Right forelimb (tissue), 1 donor: ENCODE data around the gene SNCAIP.
A peak's percentile ranks its signal among the peaks of the same experiment; 100 is the strongest.

Experiments
- DNase-seq: peaks from one replicate; pipeline ENCODE4 v3.0.0-alpha.2; 2018

The SNCAIP gene

GRCh38 chr5:122430319-122430586 lies 118.2 kb downstream of the SNCAIP start:
- DNase-seq = no peak

- DNase-seq = no peak
These were observed 119.3 kb downstream of the SNCAIP start for GRCh38 chr5:122431298-122431697.

GRCh38 chr5:122434205-122434970 lies 122.4 kb downstream of the SNCAIP start:
- no peak for DNase-seq

GRCh38 chr5:122435234-122435633 lies 123.2 kb downstream of the SNCAIP start:
- no peak for DNase-seq

GRCh38 chr5:122435761-122436160 lies 123.7 kb downstream of the SNCAIP start:
- DNase-seq = no peak

GRCh38 chr5:122436615-122437014 lies 124.6 kb downstream of the SNCAIP start:
- no peak for DNase-seq

GRCh38 chr5:122439645-122440044 lies 127.6 kb downstream of the SNCAIP start:
- DNase-seq = no peak

GRCh38 chr5:122442938-122443337 lies 130.9 kb downstream of the SNCAIP start:
- DNase-seq = no peak

- no peak for DNase-seq
These were observed 132.4 kb downstream of the SNCAIP start for GRCh38 chr5:122444411-122444810.

GRCh38 chr5:122445070-122445469 lies 133.0 kb downstream of the SNCAIP start:
- DNase-seq = no peak

GRCh38 chr5:122447072-122447471 lies 135.0 kb downstream of the SNCAIP start:
- no peak for DNase-seq

GRCh38 chr5:122447879-122448278 lies 135.8 kb downstream of the SNCAIP start:
- no peak for DNase-seq

GRCh38 chr5:122454541-122454940 lies 142.5 kb downstream of the SNCAIP start:
- no peak for DNase-seq

GRCh38 chr5:122455939-122456338 lies 143.9 kb downstream of the SNCAIP start:
- no peak for DNase-seq

- DNase-seq = no peak
These were observed 145.3 kb downstream of the SNCAIP start for GRCh38 chr5:122457178-122457826.

- DNase-seq = no peak
These were observed 146.3 kb downstream of the SNCAIP start for GRCh38 chr5:122458278-122458872.

GRCh38 chr5:122462486-122462885 lies 150.4 kb downstream of the SNCAIP start:
- DNase-seq = peak; percentile 49

GRCh38 chr5:122463221-122463620 lies 151.2 kb downstream of the SNCAIP start:
- DNase-seq = no peak

- no peak for DNase-seq
These were observed 152.2 kb downstream of the SNCAIP start for GRCh38 chr5:122464191-122464590.

GRCh38 chr5:122465031-122465577 lies 153.1 kb downstream of the SNCAIP start:
- DNase-seq = no peak

- no peak for DNase-seq
These were observed 154.0 kb downstream of the SNCAIP start for GRCh38 chr5:122465994-122466393.

GRCh38 chr5:122468351-122469116 lies 156.5 kb downstream of the SNCAIP start:
- no peak for DNase-seq

- no peak for DNase-seq
These were observed 157.4 kb downstream of the SNCAIP start for GRCh38 chr5:122469384-122469919.
